HCT116 (cell line): ENCODE measurements around the gene TPP1. TPM values are rescaled to one million over a fixed set of nuclear protein-coding genes. Genes with fewer than 3 reads are reported as not detected.

ENCODE experiments used
- ATAC-seq: fragments of 200-7000 bp; cut with Tn5 transposase; 2 replicates; pipeline ENCODE4 v1.9.1; 2020; ENCODE audit warnings: mild to moderate bottlenecking, moderate library complexity
- BruUV-seq: library from RNA; stranded (reverse); fragments of 400-500 nt; replicated peaks from 2 replicates; lab custom pipeline; 2021; lab: Mats Ljungman, UMichigan
- CTCF ChIA-PET: fragments of 300-600 bp; sonication (Branson Sonifier 250); formaldehyde crosslinking; loops from one replicate; lab custom pipeline; 2021; ENCODE audit warnings: antibody characterized with exemption; lab: Charles Lee
- POLR2A ChIA-PET: fragments of 300-600, 350-600 bp; sonication (Branson Sonifier 250); formaldehyde crosslinking; loops from one replicate; lab custom pipeline; 2021; ENCODE audit warnings: antibody characterized with exemption; lab: Charles Lee
- RAD21 ChIA-PET, 2 experiments: fragments of 300-600 bp; sonication (Branson Sonifier 250); formaldehyde crosslinking; loops; one replicate each; lab custom pipeline; 2023; ENCODE audit warnings: low total read pairs in 2 of 2; ENCODE audit not compliant: uncharacterized antibody in 2 of 2, unreplicated experiment in 2 of 2, low non-redundant PET in 1 of 2; lab: Charles Lee
- DNase-seq: peaks from one replicate; pipeline ENCODE4 v3.0.0-alpha.2; 2010; ENCODE audit warnings: low read depth, low spot score
- H2AFZ ChIP-seq: fragments of 200-600 bp; shearing (Covaris generic), sonication (generic); 2 replicates; pipeline ENCODE4 v1.6.1; 2017; ENCODE audit warnings: low read depth, mixed run types, mixed read lengths, antibody characterized with exemption, low read length; ENCODE audit not compliant: poor library complexity, severe bottlenecking
- H3K27ac ChIP-seq: 2 replicates; pipeline ENCODE4 v1.5.1; 2012; ENCODE audit warnings: low read depth, low read length
- H3K27me3 ChIP-seq: fragments of 200-600 bp; sonication (generic); 2 replicates; pipeline ENCODE4 v1.6.1; 2016; ENCODE audit warnings: mixed run types, low read length, mixed read lengths; ENCODE audit not compliant: insufficient read depth
- H3K36me3 ChIP-seq, 2 experiments: fragments of 200-500 bp in 1 of 2; fragments of 200-600 bp in 1 of 2; sonication (Bioruptor generic) in 1 of 2; sonication (generic) in 1 of 2; 2 replicates each; pipeline versions ENCODE4 v1.5.1 to v1.6.1; 2014 to 2016; ENCODE audit warnings: low read length in 2 of 2, inconsistent platforms in 1 of 2, mixed read lengths in 1 of 2, mixed run types in 1 of 2; ENCODE audit not compliant: insufficient read depth in 2 of 2, control insufficient read depth in 1 of 2
- H3K4me1 ChIP-seq, 2 experiments: fragments of 200-600 bp in 1 of 2; sonication (generic) in 1 of 2; 2 replicates each; pipeline versions ENCODE4 v1.5.1 to v1.6.1; 2012 to 2017; ENCODE audit warnings: low read length in 2 of 2, inconsistent platforms in 1 of 2, mild to moderate bottlenecking in 1 of 2, mixed read lengths in 1 of 2, mixed run types in 1 of 2, moderate library complexity in 1 of 2; ENCODE audit not compliant: insufficient read depth in 2 of 2, control insufficient read depth in 1 of 2
- H3K4me2 ChIP-seq: fragments of 200-600 bp; sonication (generic); 2 replicates; pipeline ENCODE4 v1.6.1; 2017; ENCODE audit warnings: mixed run types, low read length, mixed read lengths
- H3K4me3 ChIP-seq, 2 experiments: fragments of 200-600 bp in 1 of 2; sonication (generic) in 1 of 2; replicated peaks in 1 of 2; 2 replicates each; pipeline ENCODE4 v1.5.1; 2011 to 2016; ENCODE audit warnings: low read length in 2 of 2, control low read depth in 1 of 2, low read depth in 1 of 2, mild to moderate bottlenecking in 1 of 2, mixed read lengths in 1 of 2, mixed run types in 1 of 2
- H3K79me2 ChIP-seq: fragments of 200-600 bp; sonication (generic); 2 replicates; pipeline ENCODE4 v1.6.1; 2017; ENCODE audit warnings: mild to moderate bottlenecking, mixed run types, low read length, moderate library complexity, mixed read lengths; ENCODE audit not compliant: insufficient read depth
- H3K9ac ChIP-seq: fragments of 200-600 bp; sonication (generic); 2 replicates; pipeline ENCODE4 v1.6.1; 2016; ENCODE audit warnings: low read length, mixed read lengths
- H3K9me2 ChIP-seq: fragments of 200-600 bp; sonication (generic), shearing (Covaris generic); 2 replicates; pipeline ENCODE4 v1.6.1; 2017; ENCODE audit warnings: mixed run types, mild to moderate bottlenecking, moderate library complexity; ENCODE audit not compliant: insufficient read depth
- H3K9me3 ChIP-seq, 2 experiments: fragments of 200-500 bp in 1 of 2; fragments of 200-600 bp in 1 of 2; sonication (Bioruptor generic) in 1 of 2; sonication (generic) in 1 of 2; 2 replicates each; pipeline ENCODE4 v1.6.1; 2014 to 2017; ENCODE audit warnings: low read length in 2 of 2, mixed read lengths in 2 of 2, inconsistent platforms in 1 of 2, low read depth in 1 of 2, mild to moderate bottlenecking in 1 of 2, mixed run types in 1 of 2, moderate library complexity in 1 of 2; ENCODE audit not compliant: control insufficient read depth in 1 of 2, insufficient read depth in 1 of 2
- H4K20me1 ChIP-seq: fragments of 200-600 bp; sonication (generic), shearing (Covaris generic); 2 replicates; pipeline ENCODE4 v1.6.1; 2017; ENCODE audit warnings: mixed run types, mild to moderate bottlenecking, moderate library complexity; ENCODE audit not compliant: insufficient read depth
- ATF3 ChIP-seq: IDR thresholded peaks from 2 replicates; pipeline ENCODE4 v1.6.1; 2012
- CBX3 ChIP-seq: IDR thresholded peaks from 2 replicates; pipeline ENCODE4 v1.6.1; 2012; ENCODE audit warnings: low read depth
- ELF1 ChIP-seq: IDR thresholded peaks from 2 replicates; pipeline ENCODE4 v1.6.1; 2012; ENCODE audit warnings: low read depth, borderline replicate concordance
- FOSL1 ChIP-seq: IDR thresholded peaks from 2 replicates; pipeline ENCODE4 v1.6.1; 2012; ENCODE audit warnings: low read depth
- MAX ChIP-seq: IDR thresholded peaks from 2 replicates; pipeline ENCODE4 v1.6.1; 2012
- POLR2A ChIP-seq: IDR thresholded peaks from 2 replicates; pipeline ENCODE4 v1.7.0; 2011; ENCODE audit warnings: borderline replicate concordance; ENCODE audit not compliant: insufficient read depth, insufficient read length; ENCODE audit errors: extremely low read depth
- SIN3A ChIP-seq: IDR thresholded peaks from 2 replicates; pipeline ENCODE4 v1.6.1; 2012; ENCODE audit warnings: low read depth
- SP1 ChIP-seq: IDR thresholded peaks from 2 replicates; pipeline ENCODE4 v1.6.1; 2012; ENCODE audit warnings: low read depth
- TCF7L2 ChIP-seq: IDR thresholded peaks from 2 replicates; pipeline ENCODE4 v1.7.0; 2011; ENCODE audit warnings: borderline replicate concordance, inconsistent platforms; ENCODE audit not compliant: insufficient read depth, insufficient read length; ENCODE audit errors: extremely low read depth
- ZFX ChIP-seq: fragments of 450-650 bp; IDR thresholded peaks from 2 replicates; pipeline ENCODE4 v1.6.1; 2017
- ZNF274 ChIP-seq: fragments of 200-500 bp; sonication (Bioruptor generic); IDR thresholded peaks from 2 replicates; pipeline ENCODE4 v1.6.1; 2014; ENCODE audit warnings: mild to moderate bottlenecking, low read depth, low read length, inconsistent platforms
- intact Hi-C: fragments of 100-400 bp; cut with micrococcal nuclease; formaldehyde crosslinking; loops from 2 replicates; pipeline ENCODE4 v1.10.0; 2022
- total RNA-seq: library from RNA; stranded (reverse); gene quantifications from one replicate; pipeline ENCODE4 v1.2.1, GENCODE V29; 2021; ENCODE audit not compliant: unreplicated experiment
- TF ChIP-seq, protein P1 (sequence below): IDR thresholded peaks from 2 replicates; pipeline ENCODE4 v1.6.1; 2011; ENCODE audit warnings: mild to moderate bottlenecking, low read length, moderate library complexity; ENCODE audit not compliant: insufficient replicate concordance; ENCODE audit errors: extremely low read depth

TPP1 gene
- total RNA-seq, 1 experiment from 2014 or later, result 44.7 TPM

DNA sequence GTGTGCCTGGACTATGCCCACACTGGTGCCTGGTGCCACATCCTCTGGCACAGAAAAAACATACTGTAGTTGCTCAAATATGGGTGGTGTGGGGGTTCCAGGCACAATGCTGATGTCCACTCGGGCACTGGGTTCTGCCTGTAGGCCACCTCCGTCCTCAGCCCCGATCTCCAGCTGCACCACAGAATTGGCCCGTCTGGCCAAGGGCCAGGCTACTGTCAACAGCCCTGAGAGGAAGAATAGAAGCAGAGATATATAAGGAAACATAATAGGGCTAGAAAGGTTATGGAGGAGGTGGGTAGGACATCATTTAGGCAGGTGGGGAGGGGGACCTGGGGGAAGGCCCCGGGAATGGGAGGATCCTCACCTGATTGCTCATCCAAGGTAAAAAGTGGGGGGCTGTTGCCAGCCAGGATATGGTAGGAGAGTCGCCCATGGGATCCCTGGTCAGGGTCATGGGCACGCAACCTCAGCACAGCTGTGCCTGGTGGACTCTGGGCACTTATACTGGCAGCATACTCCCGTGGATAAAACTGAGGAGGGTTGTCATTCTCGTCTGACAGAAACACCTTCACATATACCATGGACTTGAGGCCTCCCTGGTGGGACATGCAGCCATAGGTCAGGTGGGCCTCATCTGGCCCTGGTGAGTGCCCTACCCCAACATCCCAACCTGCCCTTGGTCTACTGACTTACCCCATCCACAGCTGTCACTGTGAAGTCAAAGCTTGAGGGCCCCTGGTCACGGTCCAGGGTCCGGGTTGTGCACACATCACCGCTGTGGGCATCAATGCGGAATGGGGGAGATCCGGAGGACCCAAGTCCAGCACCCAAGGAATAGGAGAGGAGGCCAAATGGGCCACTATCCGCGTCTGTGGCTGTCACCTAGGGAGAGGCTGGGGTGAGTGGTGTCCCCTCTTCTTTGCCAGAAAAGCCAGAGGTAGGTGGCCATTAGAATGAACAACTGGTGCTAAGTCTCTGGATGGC lies 14.5 kb upstream of the TPP1 start:
- RAD21 ChIA-PET, result no interaction called here
- intact Hi-C loops, result no loop called here

DNA sequence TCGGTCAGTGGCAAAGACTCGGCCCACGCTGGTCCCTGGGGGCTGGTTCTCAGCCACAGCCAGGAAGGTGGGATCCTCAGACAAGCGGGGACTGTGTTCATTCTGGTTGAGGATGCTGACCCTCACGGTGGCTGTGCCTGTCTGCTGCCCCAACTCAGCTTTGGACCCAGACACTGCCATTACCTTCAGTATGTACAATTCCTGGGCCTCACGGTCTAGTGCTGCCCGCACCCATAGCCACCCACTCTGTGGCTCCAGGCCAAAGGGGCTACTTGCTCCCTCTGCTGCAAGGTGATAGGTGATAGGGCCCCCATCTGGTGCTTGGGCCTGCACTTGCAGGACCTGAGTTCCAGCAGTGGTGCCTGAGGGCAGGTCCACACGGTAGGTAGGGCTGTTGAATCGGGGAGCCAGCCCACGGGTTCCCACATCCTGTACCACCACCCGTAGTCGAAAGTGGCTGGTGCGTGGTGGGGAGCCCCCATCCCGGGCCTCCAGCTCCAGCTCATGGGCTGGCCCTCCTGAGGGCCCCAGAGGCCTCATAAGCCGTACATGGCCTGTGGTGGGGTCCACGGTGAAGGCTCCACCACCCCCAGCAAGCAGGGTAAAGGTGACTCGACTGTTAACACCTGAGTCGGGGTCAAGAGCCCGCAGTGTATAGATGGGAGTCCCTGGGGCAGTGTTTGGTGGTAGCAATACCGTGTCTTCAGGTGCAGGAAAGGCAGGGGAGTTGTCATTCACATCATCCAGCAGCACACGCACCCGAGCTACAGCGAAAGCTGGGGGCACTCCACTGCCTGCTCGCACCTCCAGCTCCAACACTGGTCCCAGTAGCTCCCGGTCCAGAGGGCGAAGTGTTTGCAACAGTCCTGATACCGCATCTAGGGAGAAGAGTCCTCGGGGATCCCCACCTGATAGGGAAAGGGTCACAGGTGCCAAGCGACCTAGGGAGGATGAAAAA lies 13.2 kb upstream of the TPP1 start:
- H3K4me1 ChIP-seq, result peaks cover 6 to 10% of the 10 kb centered on the region in 2 experiments; a peak in 3 of 4 replicates
- no peaks in the 10 kb centered on the region for H4K20me1 ChIP-seq
- ATAC-seq (no peak), DNase-seq (no peak)
- no peak overlapping the region for H2AFZ ChIP-seq
- H3K79me2 ChIP-seq, result no peaks in the 10 kb centered on the region
- no peaks in the 10 kb centered on the region for H3K9me3 ChIP-seq
- RAD21 ChIA-PET, result no interaction called here
- CTCF ChIA-PET, result no interaction called here
- H3K27me3 ChIP-seq, result no peaks in the 10 kb centered on the region
- no peaks in the 10 kb centered on the region for H3K9me2 ChIP-seq
- no peak overlapping the region for H3K27ac ChIP-seq
- POLR2A ChIA-PET, result no interaction called here
- no peaks in the 10 kb centered on the region for H3K36me3 ChIP-seq
- no peak overlapping the region for H3K4me2 ChIP-seq
- H3K4me3 ChIP-seq, result no peak overlapping the region
- no peak overlapping the region for H3K9ac ChIP-seq
- no TSS peak for BruUV-seq
- TF ChIP-seq SIN3A (no peak), SP1 (no peak), ZFX (no peak), FOSL1 (no peak), ATF3 (no peak), POLR2A (no peak), ELF1 (no peak)
- TF ChIP-seq, protein P1, sequence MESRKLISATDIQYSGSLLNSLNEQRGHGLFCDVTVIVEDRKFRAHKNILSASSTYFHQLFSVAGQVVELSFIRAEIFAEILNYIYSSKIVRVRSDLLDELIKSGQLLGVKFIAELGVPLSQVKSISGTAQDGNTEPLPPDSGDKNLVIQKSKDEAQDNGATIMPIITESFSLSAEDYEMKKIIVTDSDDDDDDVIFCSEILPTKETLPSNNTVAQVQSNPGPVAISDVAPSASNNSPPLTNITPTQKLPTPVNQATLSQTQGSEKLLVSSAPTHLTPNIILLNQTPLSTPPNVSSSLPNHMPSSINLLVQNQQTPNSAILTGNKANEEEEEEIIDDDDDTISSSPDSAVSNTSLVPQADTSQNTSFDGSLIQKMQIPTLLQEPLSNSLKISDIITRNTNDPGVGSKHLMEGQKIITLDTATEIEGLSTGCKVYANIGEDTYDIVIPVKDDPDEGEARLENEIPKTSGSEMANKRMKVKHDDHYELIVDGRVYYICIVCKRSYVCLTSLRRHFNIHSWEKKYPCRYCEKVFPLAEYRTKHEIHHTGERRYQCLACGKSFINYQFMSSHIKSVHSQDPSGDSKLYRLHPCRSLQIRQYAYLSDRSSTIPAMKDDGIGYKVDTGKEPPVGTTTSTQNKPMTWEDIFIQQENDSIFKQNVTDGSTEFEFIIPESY, result no peak
- TF ChIP-seq, all 23 proteins: peak for 0
- intact Hi-C loops, result no loop called here

More for the DNA sequence above, 14.5 kb upstream of the TPP1 start:
- POLR2A ChIA-PET, result no interaction called here
- Histone ChIP-seq H3K4me3 (no peak overlapping the region), H3K4me2 (no peak overlapping the region), H3K4me1 (peaks cover 6 to 14% of the 10 kb centered on the region in 2 experiments; a peak in 3 of 4 replicates)
- ATAC-seq (no peak), DNase-seq (no peak)
- TF ChIP-seq MAX, result no peak
- no peak for TF ChIP-seq SIN3A
- TF ChIP-seq CBX3, result no peak
- TF ChIP-seq ZNF274, result no peak
- TF ChIP-seq TCF7L2, result no peak
- TF ChIP-seq, all 23 proteins: peak for 0
- Histone ChIP-seq H3K9me3 (no peaks in the 10 kb centered on the region), H2AFZ (no peak overlapping the region), H3K9ac (no peak overlapping the region), H3K9me2 (no peaks in the 10 kb centered on the region), H3K79me2 (no peaks in the 10 kb centered on the region), H3K27ac (no peak overlapping the region), H4K20me1 (no peaks in the 10 kb centered on the region), H3K27me3 (no peaks in the 10 kb centered on the region), H3K36me3 (no peaks in the 10 kb centered on the region)
- BruUV-seq, result no TSS peak
- CTCF ChIA-PET, result no interaction called here
